D721Med (cell line): ENCODE data around the gene CDKN2B-AS1.

Experiments used
- DNase-seq: peaks from one replicate; pipeline ENCODE4 v3.0.0; 2011; ENCODE audit warnings: low spot score; ENCODE audit not compliant: insufficient read length
- FAIRE-seq: peaks from 2 replicates; lab custom pipeline; 2011; peaks lifted over from hg19 to GRCh38; lab: Jason Lieb, UNC
- TF ChIP-seq, protein P1 (sequence below): IDR thresholded peaks from 2 replicates; pipeline ENCODE4 v1.5.1; 2012; ENCODE audit warnings: mild to moderate bottlenecking, control low read depth; ENCODE audit not compliant: insufficient read depth; ENCODE audit errors: missing control alignments

Gene CDKN2B-AS1

DNA sequence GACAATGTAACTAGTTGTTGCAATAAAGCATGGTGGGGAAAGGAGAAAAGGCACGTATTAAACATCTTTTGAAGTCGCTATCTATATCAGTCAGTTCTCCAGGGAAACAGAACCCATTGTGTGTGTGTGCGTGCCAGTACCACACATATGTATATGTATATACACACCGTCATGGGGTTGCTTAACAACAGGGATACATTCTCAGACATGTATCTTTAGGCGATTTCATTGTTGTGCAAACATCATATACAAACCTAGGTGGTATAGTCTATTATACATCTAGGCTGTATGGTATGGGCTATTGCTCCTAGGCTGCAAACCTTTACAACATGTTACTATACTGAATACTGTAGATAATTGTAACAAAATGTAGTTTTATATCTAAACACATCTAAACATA lies 2.3 kb downstream of the CDKN2B-AS1 start:
- no peak for DNase-seq
- no peak for FAIRE-seq
- TF ChIP-seq, protein P1, sequence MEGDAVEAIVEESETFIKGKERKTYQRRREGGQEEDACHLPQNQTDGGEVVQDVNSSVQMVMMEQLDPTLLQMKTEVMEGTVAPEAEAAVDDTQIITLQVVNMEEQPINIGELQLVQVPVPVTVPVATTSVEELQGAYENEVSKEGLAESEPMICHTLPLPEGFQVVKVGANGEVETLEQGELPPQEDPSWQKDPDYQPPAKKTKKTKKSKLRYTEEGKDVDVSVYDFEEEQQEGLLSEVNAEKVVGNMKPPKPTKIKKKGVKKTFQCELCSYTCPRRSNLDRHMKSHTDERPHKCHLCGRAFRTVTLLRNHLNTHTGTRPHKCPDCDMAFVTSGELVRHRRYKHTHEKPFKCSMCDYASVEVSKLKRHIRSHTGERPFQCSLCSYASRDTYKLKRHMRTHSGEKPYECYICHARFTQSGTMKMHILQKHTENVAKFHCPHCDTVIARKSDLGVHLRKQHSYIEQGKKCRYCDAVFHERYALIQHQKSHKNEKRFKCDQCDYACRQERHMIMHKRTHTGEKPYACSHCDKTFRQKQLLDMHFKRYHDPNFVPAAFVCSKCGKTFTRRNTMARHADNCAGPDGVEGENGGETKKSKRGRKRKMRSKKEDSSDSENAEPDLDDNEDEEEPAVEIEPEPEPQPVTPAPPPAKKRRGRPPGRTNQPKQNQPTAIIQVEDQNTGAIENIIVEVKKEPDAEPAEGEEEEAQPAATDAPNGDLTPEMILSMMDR = no peak

DNA sequence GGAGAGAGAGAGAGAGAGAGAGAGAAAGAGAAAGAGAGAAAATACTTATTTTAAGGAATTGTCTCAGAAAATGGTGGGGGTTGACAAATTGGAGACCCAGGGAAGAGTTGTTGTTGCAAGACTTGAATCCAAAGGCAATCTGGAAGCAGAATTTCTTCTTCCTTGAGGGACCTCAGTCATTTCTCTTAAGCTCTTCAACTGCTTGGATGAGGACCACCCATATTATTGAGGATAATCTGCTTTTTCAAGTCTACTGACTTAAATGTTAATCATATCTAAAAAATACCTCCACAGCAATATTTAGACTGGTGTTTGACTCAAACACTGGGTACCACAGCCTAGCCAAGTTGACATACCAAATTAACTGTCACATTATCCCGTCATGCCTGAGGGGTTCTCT lies 2.9 kb downstream of the CDKN2B-AS1 start:
- FAIRE-seq (no peak), DNase-seq (no peak)
- TF ChIP-seq, protein P1 = no peak

DNA sequence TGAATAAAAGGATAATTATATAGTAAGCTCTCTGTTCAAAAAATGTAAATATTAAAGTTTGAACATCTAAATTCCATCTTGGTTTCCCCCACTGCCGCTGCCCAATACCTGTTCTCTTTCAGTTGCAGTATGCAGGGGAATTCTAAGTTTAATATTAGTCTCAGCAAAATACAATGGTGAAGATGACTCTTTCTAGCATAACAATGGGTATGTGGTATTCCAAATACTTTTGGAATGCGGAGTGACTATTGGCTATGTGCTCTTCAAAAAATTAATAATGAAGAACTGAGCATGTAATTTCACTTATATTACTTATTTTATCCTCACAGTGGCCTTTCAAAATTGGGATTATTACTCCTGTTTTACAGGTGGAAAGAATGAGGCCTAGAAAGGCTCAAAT lies 3.4 kb downstream of the CDKN2B-AS1 start:
- TF ChIP-seq, protein P1 = no peak
- no peak for DNase-seq
- FAIRE-seq = no peak

DNA sequence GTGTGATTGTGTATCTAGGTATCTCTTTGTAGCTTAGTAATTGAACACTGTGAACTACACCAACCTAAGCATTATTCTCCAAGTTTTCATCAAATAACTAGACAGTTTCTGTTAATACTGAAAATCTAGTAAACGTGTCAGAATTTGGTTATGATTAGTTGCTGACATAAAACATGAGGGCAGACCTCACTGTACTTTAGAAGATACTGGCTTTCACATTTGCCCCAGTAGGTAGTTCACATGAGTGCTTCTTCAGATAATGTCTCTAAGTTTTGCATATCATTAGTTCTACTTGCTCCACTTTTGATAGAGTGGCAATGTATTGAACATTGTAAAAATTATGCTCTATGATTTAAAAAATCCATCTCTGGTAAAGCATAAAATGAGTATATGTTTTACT lies 7.4 kb downstream of the CDKN2B-AS1 start:
- FAIRE-seq (no peak), DNase-seq (no peak)
- TF ChIP-seq, protein P1 = no peak

DNA sequence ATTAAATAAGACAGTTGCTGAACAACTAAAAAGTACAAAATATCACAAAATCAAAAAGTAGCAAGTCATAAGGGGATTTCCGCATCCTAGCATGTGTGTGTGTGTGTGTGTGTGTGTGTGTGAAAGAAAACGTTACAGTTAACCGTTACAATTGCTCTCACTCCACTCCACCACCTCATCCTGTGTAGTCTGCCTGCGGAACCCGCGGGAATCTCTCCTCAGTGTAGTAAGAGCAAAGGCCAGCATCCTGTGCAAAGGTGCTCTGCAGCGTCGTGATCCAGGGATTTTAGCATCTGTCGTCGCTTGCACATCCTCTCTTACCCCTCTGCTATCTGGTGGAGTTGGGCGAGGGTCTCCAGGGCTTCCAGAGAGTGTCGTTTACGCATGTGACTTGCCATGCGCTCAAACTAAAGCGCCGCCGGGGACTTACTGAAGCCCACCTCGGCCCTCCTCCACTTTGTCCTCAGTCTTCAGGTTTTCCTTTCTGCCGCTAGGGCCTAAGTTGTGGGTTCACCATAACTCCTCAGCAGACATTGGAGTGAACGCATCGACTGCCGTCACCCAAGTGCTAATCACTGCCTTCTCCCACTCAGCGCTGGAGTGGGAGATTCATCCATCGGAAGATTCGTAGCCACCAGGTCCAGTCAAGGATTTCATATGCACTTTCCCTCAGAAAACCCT lies 10.6 kb downstream of the CDKN2B-AS1 start:
- FAIRE-seq (no peak), DNase-seq (no peak)
- TF ChIP-seq, protein P1 = no peak

DNA sequence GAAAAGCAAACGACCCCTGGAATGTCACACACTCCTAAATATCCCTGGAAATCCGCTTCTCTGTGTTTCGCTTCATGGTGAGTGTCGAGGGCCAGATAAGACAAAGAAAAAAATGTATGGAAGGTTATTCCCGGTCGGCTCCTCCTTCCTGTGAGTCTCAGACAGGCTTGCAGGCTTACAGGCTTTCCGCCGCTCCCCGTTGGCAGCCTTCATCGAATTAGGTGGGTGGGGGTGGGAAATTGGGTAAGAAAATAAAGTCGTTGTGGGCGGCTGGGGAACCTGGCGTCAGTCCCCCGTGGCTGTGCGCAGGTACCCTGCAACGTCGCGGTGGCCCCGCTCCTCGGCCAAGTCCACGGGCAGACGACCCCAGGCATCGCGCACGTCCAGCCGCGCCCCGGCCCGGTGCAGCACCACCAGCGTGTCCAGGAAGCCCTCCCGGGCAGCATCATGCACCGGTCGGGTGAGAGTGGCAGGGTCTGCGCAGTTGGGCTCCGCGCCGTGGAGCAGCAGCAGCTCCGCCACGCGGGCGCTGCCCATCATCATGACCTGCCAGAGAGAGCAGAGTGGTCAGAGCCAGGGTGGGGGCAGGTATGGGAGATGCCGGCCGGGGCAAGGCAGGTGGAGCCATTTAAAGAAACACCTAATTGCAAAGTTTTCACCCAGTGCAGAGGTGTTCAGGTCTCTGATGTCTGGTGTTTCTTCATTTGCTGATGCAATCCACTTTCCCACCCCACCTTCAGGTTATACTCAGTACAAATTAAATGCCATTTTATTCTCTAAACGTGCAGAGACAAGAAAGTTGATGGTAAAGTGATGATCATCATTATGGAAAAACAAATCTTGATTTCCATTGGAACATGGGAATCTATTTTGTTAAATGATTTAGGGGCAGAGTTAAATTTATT lies 11.4 kb downstream of the CDKN2B-AS1 start:
- TF ChIP-seq, protein P1 = no peak
- FAIRE-seq = no peak
- DNase-seq = no peak

DNA sequence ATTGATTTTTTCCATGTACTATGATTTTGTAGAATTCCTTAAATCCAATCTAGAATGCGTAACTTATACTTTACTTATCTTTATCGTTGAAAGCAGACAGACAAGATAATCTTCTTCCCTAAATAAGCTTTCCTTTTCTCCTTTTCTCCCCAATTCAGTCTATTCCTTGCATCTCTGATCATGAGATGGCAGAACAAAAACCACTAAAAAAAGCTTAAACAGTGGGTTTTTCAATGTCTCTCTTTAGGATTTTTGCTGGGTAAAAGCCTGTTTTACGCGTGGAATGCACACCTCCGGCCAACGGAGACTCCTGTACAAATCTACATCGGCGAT lies 13.8 kb downstream of the CDKN2B-AS1 start:
- TF ChIP-seq, protein P1 = no peak
- FAIRE-seq (no peak), DNase-seq (no peak)
